GM23248 (cell line): ENCODE data around the gene PLA2G4C.

Source experiments
- EZH2 ChIP-seq: fragments of 200-600 bp; sonication (generic); IDR thresholded peaks from 2 replicates; pipeline ENCODE4 v1.6.1; 2018; ENCODE audit warnings: antibody characterized with exemption, mild to moderate bottlenecking; ENCODE audit not compliant: insufficient read depth, poor library complexity, severe bottlenecking
- EZH2phosphoT487 ChIP-seq: fragments of 200-600 bp; sonication (generic); IDR thresholded peaks from 2 replicates; pipeline ENCODE4 v1.6.1; 2018; ENCODE audit warnings: antibody characterized with exemption, moderate library complexity, mild to moderate bottlenecking, low read depth; ENCODE audit not compliant: insufficient read depth

DNA sequence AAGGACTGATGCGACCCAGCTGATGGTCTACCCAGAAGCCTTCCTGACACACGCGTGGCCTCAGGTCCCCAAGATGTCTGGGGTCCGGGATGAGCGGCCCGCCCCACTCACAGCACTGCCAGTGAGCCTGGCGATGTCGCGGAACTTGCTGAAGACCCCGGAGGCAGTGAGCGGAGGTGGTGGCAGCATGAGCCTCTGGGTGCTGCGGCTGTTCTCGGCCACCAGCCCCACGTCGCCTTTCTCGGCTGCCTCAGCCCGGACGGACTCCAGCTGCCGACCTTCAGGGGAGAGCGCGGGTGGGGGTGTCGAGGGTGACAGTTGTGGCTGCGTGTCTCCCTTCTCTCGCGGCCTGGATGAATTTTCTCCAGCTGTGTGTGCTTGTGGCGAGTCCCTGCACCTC, 26.8 kb upstream of the PLA2G4C start:
- TF ChIP-seq EZH2 (no peak), EZH2phosphoT487 (no peak)
